ENCODE data around the gene ATP2C2.

Gene ATP2C2

DNA sequence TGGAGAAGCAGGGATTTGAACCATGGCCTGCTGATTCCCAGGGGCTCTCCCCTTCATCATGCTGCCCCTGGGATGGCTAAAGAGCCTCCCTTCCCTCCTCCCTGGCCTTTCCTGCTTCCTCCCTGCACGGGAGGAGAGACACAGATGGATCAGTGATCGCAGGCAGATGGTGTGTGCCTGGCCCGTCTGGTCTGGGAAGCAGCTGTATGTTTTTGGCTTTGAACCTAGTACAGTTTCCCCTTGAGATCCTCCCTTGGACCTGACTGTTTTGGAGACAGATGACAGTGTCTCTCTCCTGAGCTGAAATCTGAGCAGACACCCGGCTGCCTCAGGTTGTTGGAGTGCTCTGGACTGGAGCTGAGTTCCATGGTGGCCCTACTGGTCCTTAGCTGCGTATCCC lies 29.0 kb upstream of the ATP2C2 start:
- TF ChIP-seq, protein P1, sequence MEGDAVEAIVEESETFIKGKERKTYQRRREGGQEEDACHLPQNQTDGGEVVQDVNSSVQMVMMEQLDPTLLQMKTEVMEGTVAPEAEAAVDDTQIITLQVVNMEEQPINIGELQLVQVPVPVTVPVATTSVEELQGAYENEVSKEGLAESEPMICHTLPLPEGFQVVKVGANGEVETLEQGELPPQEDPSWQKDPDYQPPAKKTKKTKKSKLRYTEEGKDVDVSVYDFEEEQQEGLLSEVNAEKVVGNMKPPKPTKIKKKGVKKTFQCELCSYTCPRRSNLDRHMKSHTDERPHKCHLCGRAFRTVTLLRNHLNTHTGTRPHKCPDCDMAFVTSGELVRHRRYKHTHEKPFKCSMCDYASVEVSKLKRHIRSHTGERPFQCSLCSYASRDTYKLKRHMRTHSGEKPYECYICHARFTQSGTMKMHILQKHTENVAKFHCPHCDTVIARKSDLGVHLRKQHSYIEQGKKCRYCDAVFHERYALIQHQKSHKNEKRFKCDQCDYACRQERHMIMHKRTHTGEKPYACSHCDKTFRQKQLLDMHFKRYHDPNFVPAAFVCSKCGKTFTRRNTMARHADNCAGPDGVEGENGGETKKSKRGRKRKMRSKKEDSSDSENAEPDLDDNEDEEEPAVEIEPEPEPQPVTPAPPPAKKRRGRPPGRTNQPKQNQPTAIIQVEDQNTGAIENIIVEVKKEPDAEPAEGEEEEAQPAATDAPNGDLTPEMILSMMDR (IDR thresholded peaks at IDR 0.05; ENCODE audit: insufficient read depth, low read length) = no peak
- TF ChIP-seq GABPA (IDR thresholded peaks at IDR 0.05; ENCODE audit: low read depth) (no peak), SPI1 (IDR thresholded peaks at IDR 0.05; ENCODE audit: borderline replicate concordance, low read depth) (no peak), POLR2AphosphoS5 (IDR thresholded peaks at IDR 0.05; ENCODE audit: low read depth) (no peak)
- TF ChIP-seq, protein P2, sequence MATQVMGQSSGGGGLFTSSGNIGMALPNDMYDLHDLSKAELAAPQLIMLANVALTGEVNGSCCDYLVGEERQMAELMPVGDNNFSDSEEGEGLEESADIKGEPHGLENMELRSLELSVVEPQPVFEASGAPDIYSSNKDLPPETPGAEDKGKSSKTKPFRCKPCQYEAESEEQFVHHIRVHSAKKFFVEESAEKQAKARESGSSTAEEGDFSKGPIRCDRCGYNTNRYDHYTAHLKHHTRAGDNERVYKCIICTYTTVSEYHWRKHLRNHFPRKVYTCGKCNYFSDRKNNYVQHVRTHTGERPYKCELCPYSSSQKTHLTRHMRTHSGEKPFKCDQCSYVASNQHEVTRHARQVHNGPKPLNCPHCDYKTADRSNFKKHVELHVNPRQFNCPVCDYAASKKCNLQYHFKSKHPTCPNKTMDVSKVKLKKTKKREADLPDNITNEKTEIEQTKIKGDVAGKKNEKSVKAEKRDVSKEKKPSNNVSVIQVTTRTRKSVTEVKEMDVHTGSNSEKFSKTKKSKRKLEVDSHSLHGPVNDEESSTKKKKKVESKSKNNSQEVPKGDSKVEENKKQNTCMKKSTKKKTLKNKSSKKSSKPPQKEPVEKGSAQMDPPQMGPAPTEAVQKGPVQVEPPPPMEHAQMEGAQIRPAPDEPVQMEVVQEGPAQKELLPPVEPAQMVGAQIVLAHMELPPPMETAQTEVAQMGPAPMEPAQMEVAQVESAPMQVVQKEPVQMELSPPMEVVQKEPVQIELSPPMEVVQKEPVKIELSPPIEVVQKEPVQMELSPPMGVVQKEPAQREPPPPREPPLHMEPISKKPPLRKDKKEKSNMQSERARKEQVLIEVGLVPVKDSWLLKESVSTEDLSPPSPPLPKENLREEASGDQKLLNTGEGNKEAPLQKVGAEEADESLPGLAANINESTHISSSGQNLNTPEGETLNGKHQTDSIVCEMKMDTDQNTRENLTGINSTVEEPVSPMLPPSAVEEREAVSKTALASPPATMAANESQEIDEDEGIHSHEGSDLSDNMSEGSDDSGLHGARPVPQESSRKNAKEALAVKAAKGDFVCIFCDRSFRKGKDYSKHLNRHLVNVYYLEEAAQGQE (IDR thresholded peaks at IDR 0.05; ENCODE audit: insufficient replicate concordance, low read depth) = no peak
- H3K4me3 ChIP-seq (replicated peaks; ENCODE audit: insufficient read depth, low read length) = no peak overlapping the region
- DNase-seq (ENCODE audit: low read depth in 1 of 2, low spot score in 1 of 2) = no peak

DNA sequence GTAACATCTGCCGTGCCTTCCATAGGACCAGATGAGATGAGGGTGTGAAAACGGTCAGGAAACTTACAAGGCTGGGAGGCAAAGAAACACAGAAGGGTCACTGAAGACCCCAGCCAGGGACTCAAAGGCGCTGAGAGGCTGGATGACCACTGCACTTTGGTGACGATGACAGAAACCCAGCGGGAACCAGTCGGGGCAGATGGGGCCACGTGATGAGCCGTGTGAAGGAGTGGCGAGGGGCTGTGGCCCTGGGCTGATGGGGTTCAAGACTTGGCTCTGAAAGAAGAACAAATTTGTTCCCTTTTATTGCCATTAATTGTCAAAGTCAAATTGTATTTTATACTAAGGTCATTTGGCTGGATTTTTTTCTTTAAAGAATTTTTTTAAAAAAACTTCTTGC lies 28.6 kb upstream of the ATP2C2 start:
- Histone ChIP-seq H3K4me3 (replicated peaks; ENCODE audit: insufficient read depth, low read length) (no peak overlapping the region), H3K27me3 (ENCODE audit: insufficient read depth, poor library complexity, severe bottlenecking) (peaks cover 2% of the 10 kb centered on the region), H3K27ac (replicated peaks) (no peak overlapping the region)
- DNase-seq (ENCODE audit: low read depth in 1 of 2, low spot score in 1 of 2) = no peak
- TF ChIP-seq SPI1 (IDR thresholded peaks at IDR 0.05; ENCODE audit: borderline replicate concordance, low read depth) (no peak), POLR2AphosphoS5 (IDR thresholded peaks at IDR 0.05; ENCODE audit: low read depth) (no peak), GABPA (IDR thresholded peaks at IDR 0.05; ENCODE audit: low read depth) (no peak)
- TF ChIP-seq, protein P1 (IDR thresholded peaks at IDR 0.05; ENCODE audit: insufficient read depth, low read length) = no peak
- TF ChIP-seq, protein P2 (IDR thresholded peaks at IDR 0.05; ENCODE audit: insufficient replicate concordance, low read depth) = no peak

More for the DNA sequence above, 29.0 kb upstream of the ATP2C2 start:
- H3K27me3 ChIP-seq (ENCODE audit: insufficient read depth, poor library complexity, severe bottlenecking) = peaks cover 2% of the 10 kb centered on the region
- H3K27ac ChIP-seq (replicated peaks) = no peak overlapping the region

DNA sequence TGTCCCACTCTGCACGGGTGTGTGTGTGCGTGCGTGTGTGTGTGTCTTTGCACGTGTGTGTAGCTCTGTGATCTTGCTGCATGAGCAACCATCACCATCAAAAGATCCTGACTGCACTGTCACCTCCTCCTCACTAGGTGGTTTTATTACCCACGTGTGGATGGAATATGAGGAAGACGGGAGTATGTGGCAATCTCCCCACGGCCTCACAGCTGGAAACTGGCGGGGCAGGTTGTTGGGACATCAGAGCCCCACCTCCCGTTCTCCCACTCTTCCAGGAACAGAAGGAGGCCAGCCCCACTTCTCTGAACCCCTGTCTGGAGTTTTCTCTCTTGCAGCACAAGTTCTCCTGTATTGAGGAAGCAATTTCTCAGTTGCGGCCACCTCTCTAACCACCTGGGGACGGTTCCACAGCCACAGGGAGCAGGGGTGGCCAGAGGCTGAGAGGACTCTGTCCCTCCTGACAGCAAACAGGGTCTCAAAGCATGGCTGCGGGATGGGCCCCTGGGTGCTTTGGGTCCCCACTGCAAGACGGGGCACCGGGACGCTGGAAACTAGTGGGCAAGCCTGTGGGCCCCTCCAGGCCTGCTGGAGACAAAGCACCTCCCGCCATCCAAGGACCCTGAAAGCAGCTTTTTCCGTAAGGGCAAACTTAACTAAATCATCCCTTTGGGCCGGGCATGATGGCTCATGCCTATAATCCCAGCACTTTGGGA lies 27.9 kb upstream of the ATP2C2 start:
- peak; percentile 27 to 64 for DNase-seq (ENCODE audit: low read depth in 1 of 2, low spot score in 1 of 2)
- no peak overlapping the region for H3K27ac ChIP-seq (replicated peaks)
- H3K27me3 ChIP-seq (ENCODE audit: insufficient read depth, poor library complexity, severe bottlenecking) = peaks cover 2% of the 10 kb centered on the region
- no peak overlapping the region for H3K4me3 ChIP-seq (replicated peaks; ENCODE audit: insufficient read depth, low read length)
- TF ChIP-seq, protein P1 (IDR thresholded peaks at IDR 0.05; ENCODE audit: insufficient read depth, low read length) = no peak
- TF ChIP-seq SPI1 (IDR thresholded peaks at IDR 0.05; ENCODE audit: borderline replicate concordance, low read depth) = peak; percentile 44; the same call in 1 of the 2 replicates

All from HL-60 (cell line).